Pancreas (tissue), 10 donors: ENCODE results near the gene DOK5. TPM values are rescaled to one million over a fixed set of nuclear protein-coding genes. Genes with fewer than 3 reads are reported as not detected.

Experiments
- ATAC-seq, 4 donors: fragments of 200-7000 bp; cut with Tn5 transposase; one replicate each; pipeline versions ENCODE4 v1.8.0 to v1.9.1; 2020; ENCODE audit warnings: mild to moderate bottlenecking in 4 of 4, moderate library complexity in 4 of 4
- DNase-seq, 6 donors: peaks; one replicate each; pipeline ENCODE4 v3.0.0-alpha.2; 2020
- FAIRE-seq: peaks from 2 replicates; lab custom pipeline; 2012; peaks lifted over from hg19 to GRCh38; lab: Jason Lieb, UNC
- H3K27ac ChIP-seq, 4 donors: fragments of 200-600 bp; sonication (generic); 1 replicate in 3 of 4; 2 replicates in 1 of 4; pipeline versions ENCODE4 v1.5.0 to v1.8.0; 2020
- H3K27me3 ChIP-seq, 4 donors: fragments of 200-600 bp; one replicate each; pipeline ENCODE4 v1.8.0; 2021
- H3K36me3 ChIP-seq, 3 donors: fragments of 200-600 bp; sonication (generic) in 1 of 3; one replicate each; pipeline versions ENCODE4 v1.5.0 to v1.8.0; 2020 to 2021
- H3K4me1 ChIP-seq, 3 donors: fragments of 200-600 bp; one replicate each; pipeline ENCODE4 v1.8.0; 2021
- H3K4me3 ChIP-seq, 4 donors: fragments of 200-600 bp; sonication (generic) in 2 of 4; one replicate each; pipeline versions ENCODE4 v1.5.0 to v1.8.0; 2020 to 2021
- H3K9me3 ChIP-seq, 4 donors: fragments of 200-600 bp; one replicate each; pipeline ENCODE4 v1.8.0; 2021
- WGBS, 2 donors: extraction: QIAGEN DNeasy Blood & Tissue Kit; methylation state at CpG; one replicate each; pipeline ENCODE4 v1.1.7; 2013; 5-methylcytosine and 5-hydroxymethylcytosine counted together
- intact Hi-C, 3 donors: fragments of 100-400 bp; cut with DNase I; formaldehyde crosslinking; loops; one replicate each; pipeline versions ENCODE4 v1.11.1 to v1.14.2; 2022
- polyA plus RNA-seq, 2 donors: library from polyadenylated mRNA; stranded (reverse); fragments of 200-250 nt; gene quantifications; one replicate each; pipeline ENCODE4 v1.2.3, GENCODE V29; 2013
- total RNA-seq, 6 donors: library from RNA; stranded (reverse); fragmentation: NEBNext Ultra II Directional in 4 of 6; extraction: Animal tissue kit (Norgen Biotek cat#: 25700) in 4 of 6; gene quantifications; one replicate each; pipeline versions ENCODE4 v1.2.1 to v1.2.4, GENCODE V29; 2021 to 2023
- TF ChIP-seq, protein P1 (sequence below), 4 donors: fragments of 200-600 bp; sonication (generic) in 3 of 4; IDR thresholded peaks; one replicate each; pipeline versions ENCODE4 v1.5.0 to v1.8.0; 2021; ENCODE audit warnings: antibody characterized with exemption in 4 of 4
- donor health status: healthy with polysubstance abuse.
- donor health status: DM: no; HTN: no; CAD: no; lungs with moderate emphysema.
- donor health status: DM: no; HTN: no; CAD: no.
- donor health status: control.
- donor health status: control.
- donor health status: Bipolar disorder and iron deficiency.
- donor health status: DM: yes; HTN: yes; CAD: no.
- donor health status: DM: no; HTN: no; CAD: no.
- donor health status: DM: no; HTN: no; CAD: no.
- donor health status: DM: yes; HTN: yes; CAD: no.

Gene DOK5
- total and polyA plus RNA-seq, 8 donors: 0.24 to 1.2 (median 0.51) TPM

- Histone ChIP-seq H3K4me1 (no peaks in the 10 kb centered on the region), H3K27me3 (no peaks in the 10 kb centered on the region), H3K9me3 (no peaks in the 10 kb centered on the region), H3K27ac (no peak overlapping the region), H3K4me3 (no peak overlapping the region), H3K36me3 (no peaks in the 10 kb centered on the region)
- 58 to 66% methylated on average over 3 of the region's 3 CpGs for WGBS, 2 donors
- TF ChIP-seq, protein P1, sequence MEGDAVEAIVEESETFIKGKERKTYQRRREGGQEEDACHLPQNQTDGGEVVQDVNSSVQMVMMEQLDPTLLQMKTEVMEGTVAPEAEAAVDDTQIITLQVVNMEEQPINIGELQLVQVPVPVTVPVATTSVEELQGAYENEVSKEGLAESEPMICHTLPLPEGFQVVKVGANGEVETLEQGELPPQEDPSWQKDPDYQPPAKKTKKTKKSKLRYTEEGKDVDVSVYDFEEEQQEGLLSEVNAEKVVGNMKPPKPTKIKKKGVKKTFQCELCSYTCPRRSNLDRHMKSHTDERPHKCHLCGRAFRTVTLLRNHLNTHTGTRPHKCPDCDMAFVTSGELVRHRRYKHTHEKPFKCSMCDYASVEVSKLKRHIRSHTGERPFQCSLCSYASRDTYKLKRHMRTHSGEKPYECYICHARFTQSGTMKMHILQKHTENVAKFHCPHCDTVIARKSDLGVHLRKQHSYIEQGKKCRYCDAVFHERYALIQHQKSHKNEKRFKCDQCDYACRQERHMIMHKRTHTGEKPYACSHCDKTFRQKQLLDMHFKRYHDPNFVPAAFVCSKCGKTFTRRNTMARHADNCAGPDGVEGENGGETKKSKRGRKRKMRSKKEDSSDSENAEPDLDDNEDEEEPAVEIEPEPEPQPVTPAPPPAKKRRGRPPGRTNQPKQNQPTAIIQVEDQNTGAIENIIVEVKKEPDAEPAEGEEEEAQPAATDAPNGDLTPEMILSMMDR (IDR thresholded peaks at IDR 0.05): no peak
- no peak for FAIRE-seq
- intact Hi-C loops: no loop called here
- DNase-seq: no peak
- ATAC-seq: no peak
Measured at GRCh38 chr20:54585217-54585616, 109.8 kb downstream of the DOK5 start.

GRCh38 chr20:54587408-54587807 is 112.0 kb downstream of the DOK5 start:
- H3K27ac ChIP-seq: no peak overlapping the region
- no peak overlapping the region for H3K4me3 ChIP-seq
- TF ChIP-seq, protein P1 (IDR thresholded peaks at IDR 0.05): no peak
- no peaks in the 10 kb centered on the region for H3K4me1 ChIP-seq
- DNase-seq (no peak), FAIRE-seq (no peak), ATAC-seq (no peak)
- intact Hi-C loops: no loop called here
- H3K9me3 ChIP-seq: no peaks in the 10 kb centered on the region
- 87 to 91% methylated on average over 6 of the region's 6 CpGs for WGBS, 2 donors
- no peaks in the 10 kb centered on the region for H3K36me3 ChIP-seq
- H3K27me3 ChIP-seq: no peaks in the 10 kb centered on the region

- WGBS, 2 donors: 81 to 92% methylated on average over 4 of the region's 4 CpGs
- no peaks in the 10 kb centered on the region for H3K36me3 ChIP-seq
- no peaks in the 10 kb centered on the region for H3K27me3 ChIP-seq
- H3K27ac ChIP-seq: no peak overlapping the region
- DNase-seq: no peak
- intact Hi-C loops: no loop called here
- TF ChIP-seq, protein P1 (IDR thresholded peaks at IDR 0.05): no peak
- no peak for FAIRE-seq
- ATAC-seq: no peak
- no peak overlapping the region for H3K4me3 ChIP-seq
- H3K9me3 ChIP-seq: no peaks in the 10 kb centered on the region
- no peaks in the 10 kb centered on the region for H3K4me1 ChIP-seq
Measured at GRCh38 chr20:54589402-54590030, 114.1 kb downstream of the DOK5 start.

GRCh38 chr20:54590856-54591255 is 115.5 kb downstream of the DOK5 start:
- intact Hi-C loops: no loop called here
- FAIRE-seq: peak; percentile 20

DNA sequence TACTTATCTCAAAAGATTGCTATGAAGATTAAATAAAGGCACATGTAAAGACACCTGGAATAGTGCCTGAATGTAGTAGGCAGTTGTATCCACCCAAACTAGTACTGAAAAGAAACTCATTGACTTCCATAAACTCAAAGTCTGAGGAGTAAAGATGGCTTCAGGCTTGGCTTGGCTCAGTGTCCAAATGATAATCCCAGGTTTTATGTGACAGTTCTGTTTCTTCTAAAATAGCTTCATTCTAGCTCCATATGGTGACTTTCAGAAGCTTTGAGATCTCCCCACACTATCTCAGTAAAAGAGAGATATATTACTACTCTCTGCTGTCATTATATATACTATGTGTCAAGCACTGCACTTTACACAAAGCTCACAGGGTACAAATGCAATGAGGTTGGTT is 121.3 kb downstream of the DOK5 start:
- Histone ChIP-seq H3K4me1 (no peaks in the 10 kb centered on the region), H3K36me3 (no peaks in the 10 kb centered on the region), H3K27me3 (no peaks in the 10 kb centered on the region), H3K9me3 (no peaks in the 10 kb centered on the region), H3K4me3 (no peak overlapping the region), H3K27ac (no peak overlapping the region)
- intact Hi-C loops: no loop called here
- ATAC-seq: no peak
- DNase-seq: no peak
- no peak for FAIRE-seq
- TF ChIP-seq, protein P1 (IDR thresholded peaks at IDR 0.05): no peak

More at GRCh38 chr20:54590856-54591255, 115.5 kb downstream of the DOK5 start:
- no peaks in the 10 kb centered on the region for H3K9me3 ChIP-seq
- no peaks in the 10 kb centered on the region for H3K4me1 ChIP-seq
- no peaks in the 10 kb centered on the region for H3K27me3 ChIP-seq
- H3K36me3 ChIP-seq: no peaks in the 10 kb centered on the region
- DNase-seq (no peak), ATAC-seq (no peak)
- TF ChIP-seq, protein P1 (IDR thresholded peaks at IDR 0.05): no peak
- H3K4me3 ChIP-seq: no peak overlapping the region
- H3K27ac ChIP-seq: no peak overlapping the region
